Upper lobe of left lung (tissue), 6 donors: ENCODE results near the gene OR5H15. TPM values are rescaled to one million over a fixed set of nuclear protein-coding genes. Genes with fewer than 3 reads are reported as not detected.
A peak's percentile ranks its signal among the peaks of the same experiment; 100 is the strongest.
"Not testable (repeated sequence)": the region's sequence is repeated elsewhere in the genome, so short reads cannot be mapped to it uniquely, and the experiment has no call there.

Source experiments
- ATAC-seq, 2 donors: fragments of 200-7000 bp; cut with Tn5 transposase; one replicate each; pipeline ENCODE4 v1.9.1; 2022; ENCODE audit warnings: mild to moderate bottlenecking in 2 of 2, moderate library complexity in 2 of 2; ENCODE audit not compliant: low FRiP score in 2 of 2
- DNase-seq, 2 donors: peaks; one replicate each; pipeline ENCODE4 v3.0.0-alpha.2; 2019 to 2020
- H3K27ac ChIP-seq, 4 donors: fragments of 200-600 bp; sonication (generic); one replicate each; pipeline ENCODE4 v1.5.1; 2016 to 2019
- H3K27me3 ChIP-seq, 4 donors: fragments of 200-600 bp; sonication (generic); one replicate each; pipeline ENCODE4 v1.5.1; 2017 to 2019
- H3K36me3 ChIP-seq, 4 donors: fragments of 200-600 bp; sonication (generic); one replicate each; pipeline ENCODE4 v1.5.1; 2016 to 2019
- H3K4me1 ChIP-seq, 4 donors: fragments of 200-600 bp; sonication (generic); one replicate each; pipeline ENCODE4 v1.5.1; 2018 to 2019
- H3K4me3 ChIP-seq, 4 donors: fragments of 200-600 bp; sonication (generic); one replicate each; pipeline ENCODE4 v1.5.1; 2017 to 2019; ENCODE audit warnings: mild to moderate bottlenecking in 2 of 4, moderate library complexity in 1 of 4
- H3K9me3 ChIP-seq, 4 donors: fragments of 200-600 bp; sonication (generic); one replicate each; pipeline ENCODE4 v1.5.1; 2018 to 2019
- CTCF ChIP-seq, 6 experiments: fragments of 450-650 bp in 4 of 6; fragments of 200-600 bp in 2 of 6; sonication (generic) in 2 of 6; IDR thresholded peaks; one replicate each; pipeline ENCODE4 v1.5.1; 2016 to 2019; ENCODE audit warnings: antibody characterized with exemption in 6 of 6
- EP300 ChIP-seq, 4 donors: sonication (generic); formaldehyde crosslinking; IDR thresholded peaks; one replicate each; pipeline ENCODE4 v1.5.1; 2017; ENCODE audit warnings: antibody characterized with exemption in 4 of 4, control low read depth in 2 of 4
- POLR2A ChIP-seq, 4 donors: fragments of 450-650 bp; IDR thresholded peaks; one replicate each; pipeline ENCODE4 v1.5.1; 2016 to 2017; ENCODE audit warnings: antibody characterized with exemption in 4 of 4, mild to moderate bottlenecking in 2 of 4
- POLR2AphosphoS5 ChIP-seq, 2 donors: sonication (generic); formaldehyde crosslinking; IDR thresholded peaks; one replicate each; pipeline ENCODE4 v1.5.1; 2017; ENCODE audit warnings: antibody characterized with exemption in 2 of 2
- whole genome bisulfite sequencing, 2 donors: methylation state at CpG; one replicate each; pipeline ENCODE4 v1.1.5; 2017 to 2018; 5-methylcytosine and 5-hydroxymethylcytosine counted together
- total RNA-seq, 6 donors: library from RNA; depleted of rRNA in 4 of 6; stranded (reverse); fragments of >200 nt in 4 of 6; gene quantifications; one replicate each; pipeline versions ENCODE4 v1.1.0 to v1.2.1, GENCODE V29; 2016 to 2021
- donor health status: DM: no; HTN: no; CAD: no; lungs with moderate emphysema.
- donor health status: DM: no; HTN: yes; CAD: no; lungs with severe emphysema.

Gene OR5H15
- total RNA-seq: not detected

- Histone ChIP-seq H3K9me3 (no peaks in the 10 kb centered on the region), H3K4me1 (no peaks in the 10 kb centered on the region), H3K36me3 (no peaks in the 10 kb centered on the region), H3K4me3 (no peak within 1 kb of the TSS), H3K27me3 (no peaks in the 10 kb centered on the region), H3K27ac (no peak within 1 kb of the TSS)
- no peak for ATAC-seq
- TF ChIP-seq POLR2AphosphoS5 (IDR thresholded peaks at IDR 0.05): no peak
- TF ChIP-seq EP300 (IDR thresholded peaks at IDR 0.05): no peak
- TF ChIP-seq POLR2A (IDR thresholded peaks at IDR 0.05): no peak
- no peak for TF ChIP-seq CTCF (IDR thresholded peaks at IDR 0.05)
- no peak for DNase-seq
- 92 to 93% methylated on average over 3 of the region's 3 CpGs for WGBS, 2 donors
Measured at GRCh38 chr3:98166396-98166795, at the start of gene OR5H15. Gene OR5H15, plus strand, starts transcription at chr3:98166696. Its CDS starts 2,004 bp downstream, at chr3:98168700.

GRCh38 chr3:98130421-98130820, 36.1 kb upstream of the OR5H15 start, which contains the start of gene OR5H1:
Gene OR5H1, plus strand, starts transcription at chr3:98130721. Its CDS starts 1,977 bp downstream, at chr3:98132698.
- Histone ChIP-seq H3K27me3 (no peaks in the 10 kb centered on the region), H3K27ac (no peak within 1 kb of the TSS), H3K36me3 (no peaks in the 10 kb centered on the region), H3K4me1 (no peaks in the 10 kb centered on the region), H3K9me3 (no peaks in the 10 kb centered on the region), H3K4me3 (no peak within 1 kb of the TSS)
- WGBS, 2 donors: 79% methylated on average over 1 of the region's 1 CpG
- ATAC-seq: no peak
- DNase-seq: no peak
- TF ChIP-seq CTCF (IDR thresholded peaks at IDR 0.05) (no peak), EP300 (IDR thresholded peaks at IDR 0.05) (no peak), POLR2A (IDR thresholded peaks at IDR 0.05) (no peak), POLR2AphosphoS5 (IDR thresholded peaks at IDR 0.05) (no peak)

GRCh38 chr3:98136631-98137030, 29.9 kb upstream of the OR5H15 start:
- no peaks in the 10 kb centered on the region for H3K9me3 ChIP-seq
- H3K4me3 ChIP-seq: no peak overlapping the region
- DNase-seq (peak in 1 of 2 donors; percentile 21), ATAC-seq (no peak)
- H3K27me3 ChIP-seq: no peaks in the 10 kb centered on the region
- no peaks in the 10 kb centered on the region for H3K36me3 ChIP-seq
- H3K27ac ChIP-seq: no peak overlapping the region
- TF ChIP-seq EP300 (IDR thresholded peaks at IDR 0.05): no peak
- no peak for TF ChIP-seq POLR2A (IDR thresholded peaks at IDR 0.05)
- TF ChIP-seq CTCF (IDR thresholded peaks at IDR 0.05): no peak
- no peak for TF ChIP-seq POLR2AphosphoS5 (IDR thresholded peaks at IDR 0.05)
- 53 to 65% methylated on average over 3 of the region's 3 CpGs for WGBS, 2 donors
- no peaks in the 10 kb centered on the region for H3K4me1 ChIP-seq

- ATAC-seq, H3K27me3 ChIP-seq, H3K4me1 ChIP-seq, DNase-seq, H3K9me3 ChIP-seq, H3K27ac ChIP-seq, H3K4me3 ChIP-seq, H3K36me3 ChIP-seq: not testable (repeated sequence)
- WGBS, 2 donors: 86 to 88% methylated on average over 23 of the region's 23 CpGs
Measured at GRCh38 chr3:98137826-98138557, 28.5 kb upstream of the OR5H15 start.

GRCh38 chr3:98140531-98140930, 26.0 kb upstream of the OR5H15 start:
- ATAC-seq (no peak), DNase-seq (no peak)
- Histone ChIP-seq H3K27ac (no peak overlapping the region), H3K27me3 (no peaks in the 10 kb centered on the region), H3K4me3 (no peak overlapping the region), H3K36me3 (no peaks in the 10 kb centered on the region), H3K9me3 (no peaks in the 10 kb centered on the region), H3K4me1 (no peaks in the 10 kb centered on the region)
- no peak for TF ChIP-seq POLR2A (IDR thresholded peaks at IDR 0.05)
- TF ChIP-seq CTCF (IDR thresholded peaks at IDR 0.05): no peak
- TF ChIP-seq POLR2AphosphoS5 (IDR thresholded peaks at IDR 0.05): no peak
- no peak for TF ChIP-seq EP300 (IDR thresholded peaks at IDR 0.05)
